ENCODE data around the gene FABP7.

DNA sequence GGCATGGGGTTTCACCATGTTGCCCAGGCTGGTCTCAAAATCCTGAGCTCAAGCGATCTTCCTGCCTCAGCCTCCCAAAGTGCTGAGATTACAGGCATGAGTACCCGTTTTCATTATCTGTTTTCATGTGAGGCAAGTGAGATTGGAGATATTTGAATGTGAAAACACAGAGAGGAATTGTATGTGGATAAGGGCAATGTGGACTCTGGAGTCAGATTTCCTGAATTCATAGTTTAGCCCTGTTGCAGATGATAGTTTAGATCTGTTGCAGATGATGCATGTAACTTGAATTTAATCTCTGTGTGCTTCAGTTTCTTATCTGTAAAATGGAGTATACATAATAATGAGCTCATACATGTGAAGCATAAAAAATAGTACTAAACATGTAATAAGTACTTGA is 13.2 kb downstream of the FABP7 start:
- TF ChIP-seq CTCF (IDR thresholded peaks at IDR 0.05) (no peak), POLR2A (IDR thresholded peaks at IDR 0.05) (no peak)

Measured in testis (tissue), 2 donors.